NCI-H2171 (cell line): Measurements from ENCODE around the gene SCAND1.

Experiments used
- DNase-seq: peaks from one replicate; lab custom pipeline; 2025; lab: John Stamatoyannopoulos, UW

The SCAND1 gene

GRCh38 chr20:35907017-35907701 is 47.1 kb downstream of the SCAND1 start:
- no peak for DNase-seq

DNA sequence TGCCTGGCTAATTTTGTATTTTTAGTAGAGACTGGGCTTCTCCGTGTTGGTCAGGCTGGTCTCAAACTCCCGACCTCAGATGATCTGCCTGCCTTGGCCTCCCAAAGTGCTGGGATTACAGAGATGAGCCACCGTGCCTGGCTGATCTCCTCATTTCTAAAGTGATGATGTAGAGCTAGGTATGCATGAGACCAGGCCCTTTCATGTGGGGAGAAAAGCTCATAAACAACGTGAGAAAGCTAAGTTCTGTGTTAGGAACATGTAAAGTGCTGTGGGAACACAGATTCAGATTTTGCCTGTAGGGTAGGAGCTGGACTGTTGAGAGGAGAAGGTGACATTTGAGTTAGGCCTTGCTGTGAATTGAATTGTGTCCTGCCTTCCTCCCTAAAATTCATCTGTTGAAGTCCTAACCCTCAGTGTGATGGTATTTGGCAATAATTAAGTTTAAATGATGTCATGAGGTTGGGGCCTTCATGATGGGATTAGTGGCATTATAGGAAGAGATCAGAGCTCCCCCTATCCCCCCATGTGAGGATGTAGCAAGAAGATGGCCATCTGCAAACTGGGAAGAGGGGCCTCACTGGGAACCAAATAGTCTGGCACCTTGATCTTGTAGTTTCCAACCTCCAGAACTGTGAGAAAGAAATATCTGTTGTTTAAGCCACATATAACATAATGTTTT is 49.2 kb downstream of the SCAND1 start:
- DNase-seq = no peak

DNA sequence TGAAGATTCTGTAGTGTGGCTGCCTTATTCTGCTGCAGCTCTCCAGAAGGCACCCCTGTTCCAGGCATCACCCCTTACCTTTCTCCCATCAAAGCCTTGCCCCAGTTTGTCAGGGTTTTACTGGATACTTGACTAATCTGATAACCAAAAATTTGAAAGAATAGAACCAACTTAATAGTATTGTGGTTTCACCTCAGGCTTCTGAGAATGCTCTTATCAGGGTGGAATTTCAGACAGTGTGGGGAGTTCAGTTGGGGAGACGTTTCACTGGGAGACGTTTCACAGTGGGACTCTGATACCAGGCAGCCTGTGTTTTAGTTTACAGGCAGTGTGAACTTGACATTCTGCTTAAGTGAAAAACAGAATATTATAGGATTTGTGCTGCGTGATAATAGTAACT is 50.5 kb downstream of the SCAND1 start:
- no peak for DNase-seq
